ENCODE measurements around the gene TNRC18.

The TNRC18 gene

DNA sequence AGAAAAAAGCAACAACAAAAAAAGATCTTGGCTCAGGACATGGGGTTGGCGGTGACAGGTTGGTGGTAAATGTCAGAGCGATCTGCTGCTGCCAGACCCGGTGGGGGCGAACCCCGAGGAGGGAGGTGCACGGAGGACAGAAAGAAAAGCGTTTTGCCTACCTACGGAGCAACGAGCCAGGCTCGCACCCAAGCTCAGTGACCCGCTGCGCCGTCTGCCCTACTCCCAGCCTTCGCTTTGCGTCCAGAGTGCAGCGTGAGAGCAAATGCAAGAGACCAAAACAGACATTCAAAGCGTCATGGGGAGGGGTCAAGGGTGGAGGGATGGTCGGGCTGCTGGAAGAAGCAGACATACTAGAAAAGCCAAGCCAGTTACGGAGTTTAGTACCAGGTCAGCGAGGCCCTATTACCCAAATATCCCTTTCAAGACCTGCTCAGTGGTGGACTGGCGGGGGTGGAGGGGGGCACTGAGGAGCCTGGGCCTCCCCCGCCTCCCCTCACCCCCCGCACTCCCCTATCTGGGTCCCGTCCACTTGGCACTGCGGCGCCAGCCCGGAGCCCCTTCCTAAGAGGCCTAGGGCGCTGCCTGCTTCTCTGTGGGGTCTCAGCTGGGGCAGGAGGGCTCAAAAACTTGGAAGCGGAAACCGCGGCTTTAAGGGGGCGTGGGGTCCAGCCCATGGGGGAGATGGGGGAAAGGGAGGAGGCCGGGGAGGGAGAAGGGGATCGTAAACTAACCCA is 74.0 kb downstream of the TNRC18 start:
- TF ChIP-seq, protein P1, sequence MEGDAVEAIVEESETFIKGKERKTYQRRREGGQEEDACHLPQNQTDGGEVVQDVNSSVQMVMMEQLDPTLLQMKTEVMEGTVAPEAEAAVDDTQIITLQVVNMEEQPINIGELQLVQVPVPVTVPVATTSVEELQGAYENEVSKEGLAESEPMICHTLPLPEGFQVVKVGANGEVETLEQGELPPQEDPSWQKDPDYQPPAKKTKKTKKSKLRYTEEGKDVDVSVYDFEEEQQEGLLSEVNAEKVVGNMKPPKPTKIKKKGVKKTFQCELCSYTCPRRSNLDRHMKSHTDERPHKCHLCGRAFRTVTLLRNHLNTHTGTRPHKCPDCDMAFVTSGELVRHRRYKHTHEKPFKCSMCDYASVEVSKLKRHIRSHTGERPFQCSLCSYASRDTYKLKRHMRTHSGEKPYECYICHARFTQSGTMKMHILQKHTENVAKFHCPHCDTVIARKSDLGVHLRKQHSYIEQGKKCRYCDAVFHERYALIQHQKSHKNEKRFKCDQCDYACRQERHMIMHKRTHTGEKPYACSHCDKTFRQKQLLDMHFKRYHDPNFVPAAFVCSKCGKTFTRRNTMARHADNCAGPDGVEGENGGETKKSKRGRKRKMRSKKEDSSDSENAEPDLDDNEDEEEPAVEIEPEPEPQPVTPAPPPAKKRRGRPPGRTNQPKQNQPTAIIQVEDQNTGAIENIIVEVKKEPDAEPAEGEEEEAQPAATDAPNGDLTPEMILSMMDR (IDR thresholded peaks at IDR 0.05; ENCODE audit: low read depth, low read length): no peak
- in situ Hi-C loops (cut with HindIII; ENCODE audit: low sequenced_read_pairs): no loop called here
- H3K4me3 ChIP-seq (ENCODE audit: low read depth, low read length): no peak overlapping the region
- DNase-seq (ENCODE audit: low read depth, low spot score): no peak

DNA sequence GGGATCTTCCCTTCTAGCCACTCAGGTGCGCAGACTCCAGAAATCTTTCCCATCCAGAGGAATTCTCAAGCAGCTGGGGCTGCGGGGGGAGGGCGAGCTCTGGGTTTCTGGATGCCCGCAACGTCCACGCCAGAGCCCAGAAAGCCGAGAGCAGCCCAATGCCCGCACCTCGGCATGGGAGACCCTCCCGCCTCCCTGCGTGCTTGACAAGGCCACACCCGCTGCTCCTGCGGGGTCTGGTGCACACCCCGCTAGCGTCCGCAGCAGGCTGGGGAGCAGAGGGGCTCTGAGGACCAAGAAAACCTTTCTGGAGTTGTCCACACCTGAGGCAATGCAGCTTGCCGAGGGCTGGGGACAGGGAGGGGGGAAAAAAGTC is 74.6 kb downstream of the TNRC18 start:
- DNase-seq (ENCODE audit: low read depth, low spot score): no peak
- no peak overlapping the region for H3K4me3 ChIP-seq (ENCODE audit: low read depth, low read length)
- in situ Hi-C loops (cut with HindIII; ENCODE audit: low sequenced_read_pairs): no loop called here
- TF ChIP-seq, protein P1 (IDR thresholded peaks at IDR 0.05; ENCODE audit: low read depth, low read length): no peak

DNA sequence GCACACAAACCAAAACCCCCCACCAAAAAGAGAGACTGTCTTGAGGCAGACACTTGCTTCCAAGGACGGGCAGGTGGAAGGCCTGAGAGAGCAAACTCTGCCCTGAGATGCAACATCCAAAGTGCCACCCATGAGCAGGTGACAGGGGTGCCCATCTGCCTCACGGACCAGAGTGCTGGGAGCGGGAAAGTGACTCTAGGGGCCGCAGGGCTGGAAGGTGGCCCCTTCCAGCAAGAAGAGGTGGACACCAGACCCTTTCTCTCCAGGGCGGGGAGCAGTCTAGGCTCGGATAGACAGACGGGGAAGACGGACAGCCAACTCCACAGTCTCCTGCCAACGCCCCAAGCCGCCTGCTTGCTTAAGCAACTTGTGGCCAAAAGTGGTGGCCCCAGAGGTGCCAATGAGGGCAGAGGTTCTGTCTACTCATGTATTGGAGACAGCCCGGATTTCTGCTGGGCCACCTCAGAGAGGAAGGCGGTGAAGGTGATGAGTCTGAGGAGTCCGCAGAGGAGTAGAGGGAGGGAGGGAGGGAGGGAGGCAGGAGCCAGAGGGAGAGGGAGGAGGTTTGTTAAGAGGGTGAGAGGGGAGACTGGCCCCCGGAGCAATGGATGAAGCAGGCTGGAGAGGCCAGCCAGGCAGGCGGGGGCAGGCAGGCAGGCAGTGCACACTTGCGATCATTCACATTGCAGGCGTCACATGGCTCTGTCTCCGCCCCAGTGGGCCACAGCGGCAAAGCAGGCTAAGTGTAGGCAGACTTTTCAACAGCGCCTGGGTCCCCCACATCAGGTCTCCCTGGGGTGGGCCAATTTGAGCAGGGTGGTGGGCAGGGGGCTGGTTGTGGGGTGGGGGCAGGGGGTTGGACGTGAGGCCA is 75.3 kb downstream of the TNRC18 start:
- DNase-seq (ENCODE audit: low read depth, low spot score): no peak
- TF ChIP-seq, protein P1 (IDR thresholded peaks at IDR 0.05; ENCODE audit: low read depth, low read length): no peak
- H3K4me3 ChIP-seq (ENCODE audit: low read depth, low read length): no peak overlapping the region
- in situ Hi-C loops (cut with HindIII; ENCODE audit: low sequenced_read_pairs): no loop called here

- TF ChIP-seq, protein P1 (IDR thresholded peaks at IDR 0.05; ENCODE audit: low read depth, low read length): no peak
- H3K4me3 ChIP-seq (ENCODE audit: low read depth, low read length): no peak overlapping the region
- no peak for DNase-seq (ENCODE audit: low read depth, low spot score)
- in situ Hi-C loops (cut with HindIII; ENCODE audit: low sequenced_read_pairs): no loop called here
These were observed 78.0 kb downstream of the TNRC18 start for GRCh38 chr7:5345671-5346070.

DNA sequence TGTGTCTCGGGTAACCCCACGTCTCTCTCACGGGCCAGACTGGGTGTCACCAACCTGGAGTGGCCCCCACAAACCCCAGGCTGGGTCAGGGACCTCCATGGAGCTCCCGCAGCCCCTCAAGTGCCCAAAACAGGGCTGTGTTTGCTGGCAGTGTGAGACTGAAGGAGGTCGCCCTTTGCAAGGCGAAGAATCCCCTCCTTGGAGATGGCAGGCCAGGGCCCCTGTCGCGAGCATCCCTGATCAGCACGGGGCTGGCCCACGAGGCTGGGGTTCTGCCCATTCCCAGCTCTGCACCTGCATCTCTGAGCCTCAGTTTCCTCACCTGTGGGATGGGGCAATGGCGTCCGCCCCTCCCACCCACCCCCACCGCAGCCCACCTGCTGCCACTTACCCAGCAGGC is 78.5 kb downstream of the TNRC18 start:
- no peak overlapping the region for H3K4me3 ChIP-seq (ENCODE audit: low read depth, low read length)
- in situ Hi-C loops (cut with HindIII; ENCODE audit: low sequenced_read_pairs): no loop called here
- DNase-seq (ENCODE audit: low read depth, low spot score): no peak
- TF ChIP-seq, protein P1 (IDR thresholded peaks at IDR 0.05; ENCODE audit: low read depth, low read length): no peak

DNA sequence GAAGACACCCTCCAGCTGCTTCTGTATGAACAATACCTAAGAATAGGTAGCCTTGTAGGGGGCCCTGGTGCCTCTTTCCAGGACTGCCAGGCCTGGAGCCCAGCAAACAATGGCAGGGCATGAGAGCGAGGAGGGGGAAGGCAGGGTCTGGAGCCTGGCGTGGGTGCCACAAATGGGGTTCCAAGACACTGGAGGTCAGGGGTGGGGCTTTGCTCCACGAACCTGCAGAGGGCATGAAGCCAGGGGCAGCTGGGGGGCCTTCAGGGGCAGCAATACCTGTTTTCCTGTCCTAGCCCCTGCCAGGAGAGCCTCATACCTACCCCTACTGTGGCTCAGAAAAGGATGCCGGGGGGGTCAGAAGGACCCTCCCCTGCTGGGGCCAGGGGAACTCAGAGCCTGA is 79.3 kb downstream of the TNRC18 start:
- DNase-seq (ENCODE audit: low read depth, low spot score): no peak
- TF ChIP-seq, protein P1 (IDR thresholded peaks at IDR 0.05; ENCODE audit: low read depth, low read length): no peak

More for the DNA sequence above, 79.3 kb downstream of the TNRC18 start:
- H3K4me3 ChIP-seq (ENCODE audit: low read depth, low read length): no peak overlapping the region
- in situ Hi-C loops (cut with HindIII; ENCODE audit: low sequenced_read_pairs): no loop called here
